Measurements from ENCODE around the gene MOB3A. TPM values are rescaled to one million over a fixed set of nuclear protein-coding genes. Genes with fewer than 3 reads are reported as not detected.

Gene MOB3A
- total RNA-seq, 1 donor from 2014 or later = 14.8 TPM

GRCh38 chr19:2123682-2124387 is 27.7 kb upstream of the MOB3A start:
- DNase-seq (ENCODE audit: low read depth in 2 of 2) = peak in 1 of 2 donors; percentile 23

DNA sequence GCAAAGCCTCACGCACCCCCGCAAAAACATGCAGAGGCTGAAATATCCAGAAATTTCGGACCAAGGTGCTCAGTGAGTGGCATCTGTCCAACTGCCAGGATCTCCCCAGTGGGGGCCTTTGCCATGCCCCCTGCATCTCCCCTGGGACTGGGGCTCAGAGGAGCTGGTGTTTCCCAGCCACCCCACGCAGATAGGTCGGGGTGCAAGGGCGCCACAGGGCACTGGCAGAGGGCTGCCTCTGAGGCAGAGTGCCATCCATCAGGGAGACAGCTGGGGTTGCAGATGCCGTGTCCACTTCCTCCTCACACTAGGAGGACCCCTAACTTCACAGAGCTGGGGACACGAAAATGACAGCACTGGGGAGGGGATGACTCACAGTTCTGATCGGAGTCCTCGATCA is 26.9 kb upstream of the MOB3A start:
- DNase-seq (ENCODE audit: low read depth in 2 of 2) = no peak

- DNase-seq (ENCODE audit: low read depth in 2 of 2) = no peak
Observed at GRCh38 chr19:2122251-2122650, 26.1 kb upstream of the MOB3A start.

DNA sequence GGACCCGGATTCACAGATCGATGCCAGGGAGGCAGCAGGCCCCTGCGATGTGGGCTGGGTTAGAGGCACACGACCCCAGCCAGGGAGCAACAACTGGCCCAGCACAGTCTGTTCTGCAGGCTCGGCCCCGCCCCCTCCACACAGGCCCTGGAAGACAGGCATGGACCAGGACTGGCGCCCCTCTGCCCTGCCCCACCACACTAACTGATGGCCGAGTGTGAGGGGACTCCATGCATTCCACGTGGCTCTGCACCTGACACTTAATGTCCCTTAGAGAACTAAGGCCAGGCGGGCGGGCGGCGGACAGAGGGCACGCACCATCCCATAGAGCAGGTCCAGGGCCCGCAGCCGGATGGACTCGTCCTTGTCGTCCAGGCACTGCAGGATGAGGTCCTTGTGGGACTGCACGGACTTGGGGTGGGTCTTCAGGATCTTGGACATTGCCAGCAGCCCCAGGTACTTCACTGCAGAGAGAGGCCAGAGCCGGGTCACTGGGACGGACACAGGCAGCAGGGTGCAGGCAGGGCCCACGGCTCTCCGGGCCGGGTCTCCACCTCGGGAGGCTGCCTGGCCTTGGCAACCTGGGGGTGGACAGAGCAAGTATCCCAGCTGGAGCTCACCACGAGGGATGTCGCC is 25.4 kb upstream of the MOB3A start:
- no peak for DNase-seq (ENCODE audit: low read depth in 2 of 2)

GRCh38 chr19:2120821-2121220 is 24.7 kb upstream of the MOB3A start:
- DNase-seq (ENCODE audit: low read depth in 2 of 2) = no peak

DNA sequence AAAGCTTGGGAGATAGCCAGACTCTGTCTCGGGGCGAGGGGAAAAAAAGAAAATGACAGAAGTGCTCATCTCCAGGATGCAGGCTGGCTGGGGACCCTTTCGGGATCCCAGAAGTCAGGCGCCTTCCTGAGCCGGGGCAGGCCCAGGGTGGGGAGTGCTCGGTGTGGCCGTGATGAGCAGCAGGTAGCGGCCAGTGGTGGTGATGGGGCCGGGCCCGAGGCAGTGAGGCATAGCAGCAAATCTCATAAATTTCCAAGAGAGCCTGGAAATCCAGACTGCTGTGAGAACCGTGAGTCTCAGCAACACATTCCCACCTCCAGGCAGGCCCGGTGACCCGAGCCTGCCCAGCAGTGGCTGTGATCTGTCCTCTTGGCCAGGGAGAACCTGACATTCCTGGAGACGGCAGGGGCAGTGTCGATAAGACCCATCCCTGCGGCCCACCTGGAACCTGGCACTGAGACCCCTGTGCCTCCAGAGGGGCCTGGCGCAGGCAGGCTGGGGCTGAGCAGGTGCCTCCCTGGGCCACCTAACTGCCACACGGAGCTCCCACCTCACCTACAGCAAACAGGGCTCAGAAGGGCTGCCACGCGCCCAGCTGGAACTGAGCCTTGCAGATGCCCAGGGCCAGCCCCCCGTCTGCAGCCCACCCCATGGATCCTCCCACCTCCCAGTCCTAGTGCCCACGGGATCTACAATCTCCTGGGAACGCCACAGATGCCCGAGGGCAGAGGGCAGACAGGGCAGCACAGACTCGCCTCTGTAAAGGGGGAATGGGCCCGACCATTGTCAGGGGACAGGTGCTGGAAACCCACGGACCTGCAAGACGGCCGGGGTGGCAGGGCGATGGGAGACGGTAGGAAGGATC is 24.0 kb upstream of the MOB3A start:
- no peak for DNase-seq (ENCODE audit: low read depth in 2 of 2)

- DNase-seq (ENCODE audit: low read depth in 2 of 2) = no peak
Observed at GRCh38 chr19:2118438-2118837, 22.3 kb upstream of the MOB3A start.

DNA sequence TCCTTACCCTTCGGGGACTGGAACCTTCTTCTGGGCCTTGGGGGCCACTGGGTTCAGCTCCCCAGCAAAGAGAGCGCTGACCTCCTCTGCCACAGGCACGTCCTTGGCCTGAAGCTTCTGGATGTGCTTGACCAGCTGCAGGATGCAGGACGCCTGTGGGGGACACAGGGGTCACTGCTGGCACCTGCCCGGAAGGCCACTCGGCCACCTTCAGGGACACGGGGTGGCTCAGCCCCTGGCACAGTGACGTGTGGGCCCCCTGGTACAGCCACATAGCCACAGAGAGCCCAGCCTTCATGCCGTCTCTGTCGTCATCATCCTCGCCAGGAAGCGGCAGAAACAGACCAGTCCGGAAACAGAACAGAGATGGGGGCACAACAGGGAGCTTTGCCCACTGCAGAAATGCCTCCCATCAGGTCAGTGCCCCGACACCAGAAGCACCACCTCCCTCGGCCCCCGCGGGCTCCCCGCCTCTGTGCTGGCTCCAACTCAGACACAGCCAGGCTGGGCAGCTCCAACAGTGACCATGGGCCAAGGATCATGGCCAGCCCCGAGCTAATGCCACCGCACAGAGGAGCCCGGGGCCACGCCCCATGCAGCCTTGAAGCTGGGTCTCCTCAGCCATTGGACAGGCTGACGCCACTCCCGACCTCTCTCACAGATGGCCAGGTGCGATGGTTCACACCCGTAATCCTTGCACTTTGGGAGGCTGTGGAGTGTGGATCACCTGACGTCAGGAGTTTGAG is 21.3 kb upstream of the MOB3A start:
- no peak for DNase-seq (ENCODE audit: low read depth in 2 of 2)

DNA sequence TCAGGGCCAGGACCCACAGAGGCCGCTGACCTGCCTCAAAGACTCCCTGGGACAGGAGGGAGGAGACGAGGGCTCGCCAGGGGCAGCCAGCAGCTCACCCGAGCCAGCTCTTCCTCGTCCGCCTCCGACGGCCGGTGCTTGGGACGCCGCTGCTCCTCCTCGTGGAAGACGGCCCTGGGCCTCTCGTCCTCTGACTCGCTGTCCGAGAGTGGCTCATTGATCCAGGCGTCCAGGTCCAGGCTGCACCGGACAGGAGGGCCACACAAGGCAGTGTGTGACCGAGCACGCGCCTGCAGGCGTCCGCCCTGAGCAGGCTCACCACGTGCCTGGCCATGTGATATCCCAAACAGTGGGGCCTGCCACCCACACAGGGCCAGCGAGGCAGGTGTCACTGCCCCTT is 20.4 kb upstream of the MOB3A start:
- DNase-seq (ENCODE audit: low read depth in 2 of 2) = no peak

DNA sequence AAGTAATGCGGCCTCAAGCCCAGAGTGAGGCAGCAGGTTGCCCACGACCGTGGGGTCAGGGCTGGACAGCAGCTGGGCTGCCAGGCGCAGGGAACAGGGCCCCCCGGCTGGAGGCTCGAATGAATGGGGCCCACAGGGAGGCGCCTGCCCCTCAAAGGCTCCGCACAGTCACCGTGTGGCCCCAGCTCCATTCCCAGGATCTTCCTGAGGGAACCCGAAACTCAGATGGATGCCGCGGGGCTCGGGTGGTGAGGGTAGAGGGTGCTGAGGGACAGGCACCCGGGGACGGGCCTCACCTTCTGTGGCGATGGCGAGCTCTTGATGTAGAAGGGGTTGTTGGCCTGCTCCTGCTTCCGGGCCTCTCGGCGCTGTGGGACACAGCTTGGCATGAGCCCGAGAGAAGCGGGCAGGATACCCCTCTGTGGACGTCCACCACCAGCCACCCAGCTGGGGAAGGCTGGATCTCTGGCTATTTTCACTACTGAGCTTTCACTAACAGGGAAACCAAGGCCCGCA is 19.8 kb upstream of the MOB3A start:
- no peak for DNase-seq (ENCODE audit: low read depth in 2 of 2)

DNA sequence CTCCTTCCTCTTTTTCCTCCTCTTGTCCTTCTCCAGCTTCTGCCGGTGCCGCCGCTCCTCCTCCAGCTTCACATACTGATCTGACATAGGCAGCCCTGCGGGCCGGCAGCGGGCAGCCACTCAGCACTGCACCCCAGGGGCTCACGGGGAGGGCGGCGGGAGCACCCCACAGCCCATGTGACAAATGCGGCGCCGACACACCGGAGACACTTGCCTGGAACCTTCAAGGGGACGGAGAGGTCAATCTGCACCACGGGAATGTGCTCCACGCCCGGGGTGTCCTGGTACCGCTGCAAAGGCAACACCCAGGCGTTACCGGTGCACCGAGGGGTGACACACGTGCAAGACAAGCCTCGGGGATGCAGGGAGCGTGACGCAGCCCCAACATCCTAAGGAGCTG is 19.2 kb upstream of the MOB3A start:
- no peak for DNase-seq (ENCODE audit: low read depth in 2 of 2)

GRCh38 chr19:2114821-2115220 is 18.7 kb upstream of the MOB3A start:
- no peak for DNase-seq (ENCODE audit: low read depth in 2 of 2)

- no peak for DNase-seq (ENCODE audit: low read depth in 2 of 2)
Observed at GRCh38 chr19:2114218-2114617, 18.1 kb upstream of the MOB3A start.

GRCh38 chr19:2113439-2114211 is 17.5 kb upstream of the MOB3A start:
- peak in 1 of 2 donors; percentile 43 for DNase-seq (ENCODE audit: low read depth in 2 of 2)

DNA sequence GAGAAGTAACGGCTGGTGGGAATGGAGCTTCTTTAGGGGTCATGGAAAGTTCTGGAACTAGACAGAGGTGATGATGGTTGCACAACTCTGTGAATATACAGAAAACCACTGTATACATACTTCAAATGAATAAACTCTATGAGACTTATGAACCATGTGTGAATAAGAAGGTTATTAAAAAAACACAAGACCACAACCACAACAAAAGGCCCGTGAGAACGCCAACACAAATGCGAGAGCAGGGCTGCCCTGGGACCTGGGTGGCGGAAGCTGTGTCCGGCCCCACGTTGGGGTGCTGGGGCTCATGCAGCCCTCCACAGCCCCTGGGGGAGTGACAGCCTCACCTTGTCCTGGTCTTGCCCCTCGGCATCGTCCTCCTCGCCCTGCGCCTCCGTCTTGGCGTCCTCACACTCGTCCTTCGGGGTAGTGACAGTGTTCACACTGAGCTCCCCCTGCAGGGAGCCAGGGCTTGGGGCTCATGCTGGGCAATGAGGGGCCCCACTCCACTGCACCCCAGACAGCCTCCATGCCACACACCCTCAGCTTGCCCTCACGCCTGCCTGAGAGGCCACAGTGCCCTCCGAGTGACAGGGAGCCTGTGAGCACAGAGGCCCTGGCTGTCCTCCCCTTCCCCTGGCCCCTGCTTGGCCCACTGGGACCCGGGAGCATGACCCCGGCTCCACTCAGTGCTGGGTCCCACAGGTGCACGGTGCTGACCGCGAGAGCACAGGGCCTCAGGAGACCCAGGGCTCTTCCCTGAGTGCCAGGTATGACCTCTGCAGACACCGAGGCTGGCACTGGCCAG is 16.6 kb upstream of the MOB3A start:
- DNase-seq (ENCODE audit: low read depth in 2 of 2) = no peak

DNA sequence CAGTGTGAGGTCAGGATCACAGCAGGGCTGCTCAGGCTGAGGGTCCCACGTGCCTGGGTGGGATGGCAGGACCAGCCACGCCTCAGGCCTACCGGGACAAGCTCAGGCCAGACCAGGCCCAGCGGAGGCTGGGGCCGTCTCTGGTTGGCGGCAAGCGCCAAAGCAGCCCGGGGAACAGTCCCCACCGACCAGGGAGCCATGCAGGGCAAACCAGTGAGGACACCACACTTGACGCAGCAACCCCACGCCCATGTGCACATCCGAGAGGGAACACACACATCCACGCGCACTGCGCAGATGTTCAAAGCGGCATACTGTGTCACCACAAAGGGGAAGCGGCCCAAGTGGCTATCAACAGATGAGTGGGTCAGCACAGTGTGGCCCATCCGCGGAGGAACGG is 15.8 kb upstream of the MOB3A start:
- DNase-seq (ENCODE audit: low read depth in 2 of 2) = no peak

- no peak for DNase-seq (ENCODE audit: low read depth in 2 of 2)
Observed at GRCh38 chr19:2111425-2111824, 15.3 kb upstream of the MOB3A start.

DNA sequence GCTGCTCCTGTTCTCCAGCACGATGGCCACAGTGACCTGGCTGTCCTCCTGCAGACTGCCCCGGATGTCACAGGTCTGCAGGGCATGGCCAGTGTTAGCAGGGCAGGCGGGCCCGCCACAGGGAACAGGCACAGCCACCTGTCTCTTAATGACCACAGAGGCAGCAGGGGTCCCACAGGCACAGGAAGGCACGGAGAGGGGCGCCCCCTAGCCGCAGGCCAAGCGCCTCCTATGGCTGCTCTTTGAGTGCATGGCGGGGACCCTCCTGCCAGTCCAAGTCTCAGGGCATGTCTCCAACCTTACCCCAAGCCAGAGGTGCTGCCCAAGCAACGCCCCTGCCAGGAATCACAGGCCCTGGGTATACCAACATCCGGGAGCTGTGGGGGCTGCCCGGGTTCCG is 14.7 kb upstream of the MOB3A start:
- no peak for DNase-seq (ENCODE audit: low read depth in 2 of 2)

DNA sequence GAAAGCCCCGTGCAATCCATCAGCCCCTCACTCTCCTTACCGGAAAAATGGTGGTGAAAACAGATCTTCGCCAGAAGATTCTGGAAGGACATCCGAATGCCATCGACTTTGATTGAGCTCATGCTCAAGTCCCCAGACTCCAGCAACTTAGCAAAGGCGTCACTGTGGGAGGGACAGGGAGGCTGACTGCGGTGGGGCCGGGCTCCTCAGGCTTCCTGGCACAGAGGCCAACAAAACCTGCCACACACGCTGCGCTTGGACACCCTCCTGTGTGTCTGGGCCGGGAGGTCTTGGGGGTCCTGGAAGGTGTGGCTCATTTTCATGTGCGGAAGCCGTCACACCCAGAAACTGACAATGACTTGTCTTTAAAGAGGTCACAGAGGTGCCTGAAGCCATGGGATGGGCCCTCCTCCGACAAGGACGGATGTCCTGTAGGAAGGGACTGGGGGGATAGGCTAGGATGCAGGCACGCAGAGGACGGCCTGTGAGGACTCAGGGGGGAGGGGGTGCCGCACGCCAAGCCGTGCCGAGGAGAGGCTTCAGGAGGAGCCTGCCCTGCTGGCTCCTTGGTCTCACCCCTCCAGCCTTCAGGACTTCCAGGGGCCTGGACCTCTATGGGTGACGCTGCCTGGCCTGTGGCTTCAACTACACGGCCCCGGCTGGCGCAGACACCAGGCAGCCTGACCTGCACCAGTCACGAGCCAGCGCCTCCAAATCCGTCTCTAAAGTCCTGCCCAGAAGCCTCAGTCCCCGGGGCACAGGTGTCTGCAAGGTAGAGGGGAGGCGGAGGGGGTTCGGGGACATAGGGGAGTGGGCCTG is 13.1 kb upstream of the MOB3A start:
- DNase-seq (ENCODE audit: low read depth in 2 of 2) = no peak
